GM12892 (cell line): ENCODE measurements around the gene APOA4.

ENCODE experiments used
- POLR2A ChIP-seq: IDR thresholded peaks from 2 replicates; pipeline ENCODE4 v1.6.1; 2011; ENCODE audit warnings: low read depth, low read length, control low read depth
- POLR2AphosphoS5 ChIP-seq: IDR thresholded peaks from 2 replicates; pipeline ENCODE4 v1.6.1; 2011; ENCODE audit warnings: low read depth, low read length, control low read depth

- TF ChIP-seq POLR2A (no peak), POLR2AphosphoS5 (no peak)
Measured at GRCh38 chr11:116786326-116786725, 36.8 kb downstream of the APOA4 start.
